Dermis microvascular lymphatic vessel endothelial cell (primary cell): ENCODE data around the gene ZBTB8A. TPM values are rescaled to one million over a fixed set of nuclear protein-coding genes. Genes with fewer than 3 reads are reported as not detected.
A peak's percentile ranks its signal among the peaks of the same experiment; 100 is the strongest.
"Not testable (repeated sequence)": the region's sequence is repeated elsewhere in the genome, so short reads cannot be mapped to it uniquely, and the experiment has no call there.

Experiments used
- DNase-seq, 2 donors: peaks; one replicate each; pipeline versions ENCODE4 v3.0.0 to v3.0.0-alpha.2; 2010; ENCODE audit warnings: low read depth in 2 of 2
- total RNA-seq: library from RNA; depleted of rRNA; stranded (reverse); fragments of >200 nt; gene quantifications from 2 replicates; pipeline ENCODE4 v1.2.1, GENCODE V29; 2014

ZBTB8A gene
- total RNA-seq: 5.5 and 9.1 TPM in 2 replicates

GRCh38 chr1:32538887-32539583 lies at the start of gene ZBTB8A:
Gene ZBTB8A, plus strand, starts transcription at chr1:32539427. Its CDS starts 53,505 bp downstream, at chr1:32592932.
- peak; percentile 15 to 74 for DNase-seq

- DNase-seq: no peak
Measured at GRCh38 chr1:32489774-32490454, 49.3 kb upstream of the ZBTB8A start.

GRCh38 chr1:32491386-32491785 lies 47.8 kb upstream of the ZBTB8A start:
- no peak for DNase-seq

- no peak for DNase-seq
Measured at GRCh38 chr1:32494196-32494595, 45.0 kb upstream of the ZBTB8A start.

GRCh38 chr1:32494711-32495337 lies 44.4 kb upstream of the ZBTB8A start:
- no peak for DNase-seq

GRCh38 chr1:32496127-32496526 lies 43.1 kb upstream of the ZBTB8A start:
- DNase-seq: peak; percentile 72 to 81

GRCh38 chr1:32498751-32499150 lies 40.5 kb upstream of the ZBTB8A start:
- DNase-seq: no peak

- DNase-seq: peak in 1 of 2 donors; percentile 56
Measured at GRCh38 chr1:32500387-32501209, 38.6 kb upstream of the ZBTB8A start.

- DNase-seq: peak in 1 of 2 donors; percentile 65
Measured at GRCh38 chr1:32501865-32502264, 37.4 kb upstream of the ZBTB8A start.

GRCh38 chr1:32503153-32503552 lies 36.1 kb upstream of the ZBTB8A start:
- DNase-seq: no peak

GRCh38 chr1:32507021-32507420 lies 32.2 kb upstream of the ZBTB8A start:
- DNase-seq: no peak

GRCh38 chr1:32508761-32509160 lies 30.5 kb upstream of the ZBTB8A start:
- no peak for DNase-seq

GRCh38 chr1:32509939-32510338 lies 29.3 kb upstream of the ZBTB8A start:
- DNase-seq: no peak

- no peak for DNase-seq
Measured at GRCh38 chr1:32516402-32516801, 22.8 kb upstream of the ZBTB8A start.

GRCh38 chr1:32518976-32519375 lies 20.3 kb upstream of the ZBTB8A start:
- DNase-seq: no peak

GRCh38 chr1:32521165-32521564 lies 18.1 kb upstream of the ZBTB8A start:
- DNase-seq: peak in 1 of 2 donors; percentile 29

GRCh38 chr1:32525053-32525452 lies 14.2 kb upstream of the ZBTB8A start:
- no peak for DNase-seq

GRCh38 chr1:32525661-32526444 lies 13.4 kb upstream of the ZBTB8A start:
- no peak for DNase-seq

GRCh38 chr1:32528550-32528949 lies 10.7 kb upstream of the ZBTB8A start:
- not testable (repeated sequence) for DNase-seq

- DNase-seq: peak in 1 of 2 donors; percentile 95
Measured at GRCh38 chr1:32533792-32534327, 5.4 kb upstream of the ZBTB8A start.

- no peak for DNase-seq
Measured at GRCh38 chr1:32536117-32536516, 3.1 kb upstream of the ZBTB8A start.
